HEK293T (cell line): ENCODE data around the gene IFI44L.

Experiments used
- CTCF ChIA-PET: fragments of 350-600 bp; formaldehyde crosslinking; extraction: SDS; loops from one replicate; lab custom pipeline; 2021; ENCODE audit warnings: antibody characterized with exemption, inconsistent platforms; lab: Yijun Ruan, JAX
- POLR2A ChIA-PET: fragments of 350-600 bp; formaldehyde crosslinking; extraction: SDS; loops from one replicate; lab custom pipeline; 2020; ENCODE audit warnings: antibody characterized with exemption, inconsistent platforms; lab: Yijun Ruan, JAX
- DNase-seq: peaks from one replicate; pipeline ENCODE4 v3.0.0; 2012; ENCODE audit warnings: mixed read lengths; ENCODE audit errors: extremely low spot score
- ARNT ChIP-seq: fragments of 450-650 bp; IDR thresholded peaks from 2 replicates; pipeline ENCODE4 v1.6.1; 2017; ENCODE audit warnings: mild to moderate bottlenecking
- BHLHE40 ChIP-seq: fragments of 450-650 bp; IDR thresholded peaks from 2 replicates; pipeline ENCODE4 v1.6.1; 2016; ENCODE audit warnings: mild to moderate bottlenecking, moderate library complexity, borderline replicate concordance
- CTBP1 ChIP-seq: fragments of 450-650 bp; IDR thresholded peaks from 2 replicates; pipeline ENCODE4 v1.6.1; 2016; ENCODE audit warnings: borderline replicate concordance
- ELF4 ChIP-seq: fragments of 450-650 bp; IDR thresholded peaks from 2 replicates; pipeline ENCODE4 v1.6.1; 2017; ENCODE audit warnings: antibody characterized with exemption
- FOXA1 ChIP-seq: fragments of 450-650 bp; IDR thresholded peaks from 2 replicates; pipeline ENCODE4 v1.6.1; 2016; ENCODE audit warnings: mild to moderate bottlenecking
- FOXK2 ChIP-seq: fragments of 450-650 bp; IDR thresholded peaks from 2 replicates; pipeline ENCODE4 v1.6.1; 2016; ENCODE audit warnings: mild to moderate bottlenecking
- FOXM1 ChIP-seq: fragments of 450-650 bp; IDR thresholded peaks from 2 replicates; pipeline ENCODE4 v1.6.1; 2017; ENCODE audit warnings: mild to moderate bottlenecking, borderline replicate concordance
- HDGF ChIP-seq: fragments of 450-650 bp; IDR thresholded peaks from 2 replicates; pipeline ENCODE4 v1.6.1; 2017; ENCODE audit warnings: antibody characterized with exemption, borderline replicate concordance
- L3MBTL2 ChIP-seq: fragments of 450-650 bp; conservative IDR thresholded peaks from 2 replicates; pipeline ENCODE4 v1.6.1; 2016; ENCODE audit warnings: mild to moderate bottlenecking
- LEF1 ChIP-seq: fragments of 450-650 bp; IDR thresholded peaks from 2 replicates; pipeline ENCODE4 v1.6.1; 2017; ENCODE audit warnings: mild to moderate bottlenecking, borderline replicate concordance
- NFRKB ChIP-seq: fragments of 450-650 bp; IDR thresholded peaks from 2 replicates; pipeline ENCODE4 v1.6.1; 2016; ENCODE audit warnings: mild to moderate bottlenecking, moderate library complexity
- PKNOX1 ChIP-seq: fragments of 450-650 bp; IDR thresholded peaks from 2 replicates; pipeline ENCODE4 v1.6.1; 2016
- SP1 ChIP-seq: fragments of 450-650 bp; IDR thresholded peaks from 2 replicates; pipeline ENCODE4 v1.6.1; 2017
- SUZ12 ChIP-seq: fragments of 450-650 bp; IDR thresholded peaks from 2 replicates; pipeline ENCODE4 v1.6.1; 2016; ENCODE audit warnings: mild to moderate bottlenecking
- TARDBP ChIP-seq: fragments of 450-650 bp; IDR thresholded peaks from 2 replicates; pipeline ENCODE4 v1.6.1; 2016
- ZNF384 ChIP-seq: fragments of 450-650 bp; IDR thresholded peaks from 2 replicates; pipeline ENCODE4 v1.6.1; 2016

IFI44L gene

GRCh38 chr1:78664763-78665162 lies 44.5 kb downstream of the IFI44L start:
- ChIA-PET POLR2A (no interaction called here), CTCF (interaction anchor here (1.2 kb wide), 1 partner anchor 47 kb away, joined by 4 read pairs; no protein-coding TSS in a partner anchor)
- no peak for DNase-seq
- TF ChIP-seq SP1 (no peak), FOXA1 (no peak), FOXK2 (no peak), PKNOX1 (no peak), BHLHE40 (no peak)

GRCh38 chr1:78665809-78666208 lies 45.6 kb downstream of the IFI44L start:
- TF ChIP-seq FOXM1 = no peak
- no peak for TF ChIP-seq ZNF384
- TF ChIP-seq ELF4 = no peak
- TF ChIP-seq HDGF = no peak
- TF ChIP-seq BHLHE40 = no peak
- TF ChIP-seq FOXA1 = no peak
- TF ChIP-seq SUZ12 = no peak
- no peak for TF ChIP-seq CTBP1
- TF ChIP-seq SP1 = no peak
- TF ChIP-seq FOXK2 = no peak
- TF ChIP-seq ARNT = no peak
- no peak for TF ChIP-seq TARDBP
- no peak for TF ChIP-seq L3MBTL2
- TF ChIP-seq PKNOX1 = no peak
- TF ChIP-seq LEF1 = no peak
- TF ChIP-seq NFRKB = no peak
- ChIA-PET CTCF (no interaction called here), POLR2A (no interaction called here)
- no peak for DNase-seq

DNA sequence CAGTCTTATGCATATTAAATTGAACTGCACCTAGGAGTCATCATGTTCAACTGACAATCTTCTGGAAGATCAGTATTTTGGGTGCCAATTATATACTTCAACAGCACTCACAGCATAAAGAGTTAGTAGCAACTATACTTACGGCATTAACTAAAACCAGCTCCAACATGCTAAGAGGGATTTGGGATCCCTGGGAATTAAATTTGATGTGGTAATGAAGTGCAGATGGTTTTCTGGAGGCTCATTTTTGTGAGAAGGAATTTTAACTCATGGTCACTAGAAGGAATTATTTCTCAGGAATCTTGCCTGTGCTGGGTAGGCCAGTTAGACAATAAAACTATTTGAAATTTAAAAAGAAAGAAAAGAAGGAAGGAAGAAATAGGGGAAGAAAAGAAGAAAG lies 47.7 kb downstream of the IFI44L start:
- ChIA-PET CTCF (no interaction called here), POLR2A (no interaction called here)
- TF ChIP-seq FOXA1 (no peak), CTBP1 (no peak), FOXM1 (no peak), SP1 (no peak), L3MBTL2 (no peak), BHLHE40 (no peak), SUZ12 (no peak), PKNOX1 (no peak), LEF1 (no peak), ARNT (no peak), TARDBP (no peak), ZNF384 (no peak), NFRKB (no peak), HDGF (no peak), ELF4 (no peak), FOXK2 (no peak)
- DNase-seq = no peak

DNA sequence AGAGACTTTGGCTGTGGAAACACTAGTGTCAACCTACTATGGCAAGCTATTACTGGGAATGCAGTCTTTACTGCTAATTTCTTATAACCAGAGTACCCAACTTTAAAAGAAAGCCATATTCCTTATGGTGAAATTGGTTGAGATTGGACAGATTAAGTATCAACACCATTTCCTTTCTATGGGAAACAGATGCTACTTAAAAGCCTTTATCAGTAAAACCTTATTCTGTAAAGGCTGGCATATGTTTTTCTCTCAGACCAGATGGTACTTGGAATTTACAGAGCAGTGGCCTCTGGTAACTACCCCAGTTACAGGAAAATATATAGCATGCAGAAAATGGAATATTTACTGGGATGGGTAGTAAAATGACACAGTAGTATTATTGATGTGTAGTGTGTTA lies 48.2 kb downstream of the IFI44L start:
- CTCF ChIA-PET = no interaction called here
- no peak for TF ChIP-seq PKNOX1
- no peak for TF ChIP-seq BHLHE40
- POLR2A ChIA-PET = no interaction called here
- no peak for DNase-seq

DNA sequence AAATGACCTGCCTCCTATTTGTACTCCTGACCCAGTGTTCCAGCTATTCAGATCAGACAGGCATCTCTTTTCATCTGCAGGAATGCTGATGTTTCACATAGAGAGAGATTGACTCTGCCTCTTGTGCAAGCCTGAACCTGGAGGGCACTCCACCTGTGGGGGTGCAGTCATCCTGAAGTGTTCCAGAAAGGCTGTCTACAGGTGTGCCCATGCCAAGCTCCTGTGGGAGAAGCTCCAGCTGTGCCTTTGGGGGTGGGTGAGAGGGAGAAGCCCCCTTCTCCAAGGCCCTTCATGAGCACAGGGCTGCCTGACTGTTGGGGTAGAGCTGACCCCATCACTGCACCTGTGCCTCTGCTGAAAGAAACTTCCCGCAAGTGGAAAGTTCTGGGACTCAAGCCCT lies 52.2 kb downstream of the IFI44L start:
- no peak for DNase-seq
- TF ChIP-seq CTBP1 (no peak), HDGF (no peak), LEF1 (no peak), FOXA1 (no peak)
- ChIA-PET POLR2A (no interaction called here), CTCF (no interaction called here)

DNA sequence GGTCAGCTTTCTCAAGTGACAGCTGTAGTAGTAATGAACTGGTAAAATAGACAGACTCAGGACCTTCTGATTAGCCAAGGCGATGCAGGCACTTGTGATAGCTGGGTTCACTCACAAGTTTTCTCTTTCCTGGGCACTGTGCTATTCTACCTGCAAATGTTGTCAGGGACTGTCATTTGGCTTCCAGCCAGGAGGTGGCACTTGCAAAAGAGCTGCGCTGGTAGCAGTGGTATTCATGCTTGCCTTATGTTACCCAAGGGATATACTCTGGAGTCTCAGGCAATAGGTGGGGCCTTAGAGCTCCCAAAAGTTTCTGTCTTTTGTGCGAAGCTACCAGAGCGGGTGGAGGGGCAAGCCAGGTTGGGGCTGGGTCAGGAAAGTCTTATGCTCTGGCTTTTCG lies 52.9 kb downstream of the IFI44L start:
- ChIA-PET CTCF (interaction anchor here (0.9 kb wide), 1 partner anchor 54 kb away, joined by 3 read pairs; no protein-coding TSS in a partner anchor), POLR2A (no interaction called here)
- DNase-seq = no peak
- TF ChIP-seq ELF4 (no peak), L3MBTL2 (no peak), BHLHE40 (no peak), SP1 (no peak), CTBP1 (no peak), ZNF384 (no peak)
